ENCODE data around the gene ZIC5. TPM values are rescaled to one million over a fixed set of nuclear protein-coding genes. Genes with fewer than 3 reads are reported as not detected.
"Not testable (repeated sequence)": the region's sequence is repeated elsewhere in the genome, so short reads cannot be mapped to it uniquely, and the experiment has no call there.

Gene ZIC5
- total RNA-seq, 1 experiment from 2014 or later: 0.07 TPM

DNA sequence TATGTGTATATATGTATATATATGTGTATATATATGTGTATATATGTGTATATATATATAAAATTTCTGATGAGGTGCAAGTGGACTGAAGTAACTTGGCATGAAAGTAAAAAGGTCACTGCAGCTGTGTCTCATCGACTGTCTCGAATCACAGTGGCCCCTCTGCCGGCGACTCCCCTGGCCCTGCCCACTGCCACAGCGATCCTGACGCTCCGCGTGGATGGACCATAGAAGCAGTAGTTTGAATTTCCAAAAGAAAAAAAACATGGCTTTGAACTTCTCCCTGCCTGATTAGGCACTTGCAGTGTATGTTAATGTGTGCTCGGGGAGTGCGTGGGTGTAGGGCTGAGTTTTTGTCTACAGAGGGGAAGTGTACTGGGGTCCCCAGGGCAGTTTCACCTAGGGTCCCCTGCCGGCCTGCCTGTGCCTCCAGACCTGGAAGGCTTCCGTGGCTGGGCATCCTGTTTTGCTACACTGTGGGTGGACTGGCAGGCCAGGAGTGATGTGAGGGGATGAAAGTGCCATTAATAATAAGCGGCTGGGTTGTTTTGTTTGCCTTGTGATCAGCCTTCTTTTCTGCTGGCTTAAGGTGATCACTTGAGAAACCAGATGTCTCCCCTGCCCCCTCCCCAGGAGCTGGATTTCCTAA lies 10.8 kb downstream of the ZIC5 start:
- no peak for DNase-seq (ENCODE audit: low read depth)

DNA sequence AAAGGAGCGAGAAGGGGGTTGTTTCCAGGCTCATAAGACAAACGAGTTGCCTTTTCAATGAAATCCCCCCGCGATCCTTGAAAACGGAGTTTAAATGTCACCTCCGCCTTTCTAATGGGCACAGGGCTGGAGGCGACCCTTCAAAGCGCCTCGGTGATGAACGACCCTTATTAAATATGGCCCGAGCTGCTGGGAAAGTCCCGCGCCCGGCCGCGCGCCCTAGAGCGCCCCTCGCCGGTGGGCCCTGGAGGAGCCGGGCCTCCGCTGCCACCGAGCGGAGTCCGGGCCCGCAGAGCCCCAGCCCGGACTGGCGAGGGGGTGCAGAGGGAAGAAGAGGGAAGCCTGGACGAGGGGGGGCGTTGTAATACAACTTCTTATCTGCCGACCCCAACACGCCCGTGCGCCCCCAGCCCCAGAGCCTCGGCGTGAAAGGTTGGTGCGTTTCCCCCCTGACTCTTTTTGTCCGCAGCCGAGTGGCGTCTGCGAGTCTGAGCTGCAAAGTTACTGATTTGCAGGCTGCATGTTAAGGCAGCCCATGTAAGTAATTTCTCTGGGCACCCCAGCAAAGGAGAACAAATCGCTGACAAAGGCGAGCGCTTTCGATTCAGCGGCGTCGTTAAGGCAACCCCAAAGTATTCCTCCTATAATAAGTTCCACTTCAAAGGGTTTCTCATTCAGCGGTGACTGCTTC lies 11.9 kb downstream of the ZIC5 start:
- peak; percentile 50 for DNase-seq (ENCODE audit: low read depth)

DNA sequence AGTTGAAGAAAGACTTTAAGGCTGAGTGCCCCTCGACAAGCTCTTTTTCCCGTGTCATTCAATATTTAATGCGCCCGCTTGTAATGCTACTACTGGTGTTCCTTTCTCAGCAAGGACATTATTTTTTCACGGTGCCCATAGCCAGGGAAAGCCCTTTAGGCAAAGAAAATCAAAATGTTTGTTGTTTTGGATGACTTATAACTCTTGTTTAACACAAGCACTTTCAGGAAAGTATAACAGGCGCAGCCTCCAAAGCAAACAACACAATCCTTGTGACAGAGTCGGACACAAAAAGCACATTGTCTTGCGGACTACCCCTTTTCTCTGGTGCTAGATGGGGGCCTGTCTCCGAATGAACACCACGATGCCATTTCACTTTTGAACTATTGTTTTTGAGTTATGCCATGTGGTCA lies 12.4 kb downstream of the ZIC5 start:
- no peak for DNase-seq (ENCODE audit: low read depth)

DNA sequence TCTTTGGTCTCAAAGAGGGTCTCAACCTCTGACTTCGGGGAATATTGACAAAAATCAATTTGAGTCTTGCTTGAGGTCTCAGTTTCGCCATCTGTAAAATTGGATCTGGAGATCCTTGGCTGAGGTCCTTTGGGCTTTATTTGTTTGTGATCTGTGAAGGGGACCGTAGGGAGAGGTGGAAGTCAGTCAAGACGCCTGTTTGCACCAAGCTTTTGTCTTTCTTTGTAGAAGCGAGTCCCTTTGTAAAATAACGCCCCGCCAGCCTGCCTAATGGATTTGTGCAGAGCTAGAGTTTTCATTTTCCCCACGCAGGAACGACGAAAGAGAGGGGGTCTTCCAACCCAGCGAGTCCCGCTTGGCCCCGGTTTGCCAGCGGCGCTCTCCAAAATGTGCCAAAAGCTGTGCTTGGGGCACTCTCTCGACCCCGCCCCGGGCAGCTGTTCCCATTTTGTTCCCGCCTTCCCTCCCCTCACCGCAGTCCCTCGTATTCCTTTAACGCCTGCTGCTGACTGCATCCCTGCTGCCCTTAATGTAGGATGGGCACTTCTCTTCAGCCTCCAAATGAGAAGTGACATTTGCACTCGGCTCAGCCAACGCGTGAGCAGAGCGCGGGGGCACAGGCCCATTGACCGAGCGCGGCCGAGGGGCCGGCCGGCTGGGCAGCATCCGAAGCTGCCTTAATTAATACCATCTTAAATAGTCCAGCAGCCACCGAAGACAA lies 13.0 kb downstream of the ZIC5 start:
- no peak for DNase-seq (ENCODE audit: low read depth)

DNA sequence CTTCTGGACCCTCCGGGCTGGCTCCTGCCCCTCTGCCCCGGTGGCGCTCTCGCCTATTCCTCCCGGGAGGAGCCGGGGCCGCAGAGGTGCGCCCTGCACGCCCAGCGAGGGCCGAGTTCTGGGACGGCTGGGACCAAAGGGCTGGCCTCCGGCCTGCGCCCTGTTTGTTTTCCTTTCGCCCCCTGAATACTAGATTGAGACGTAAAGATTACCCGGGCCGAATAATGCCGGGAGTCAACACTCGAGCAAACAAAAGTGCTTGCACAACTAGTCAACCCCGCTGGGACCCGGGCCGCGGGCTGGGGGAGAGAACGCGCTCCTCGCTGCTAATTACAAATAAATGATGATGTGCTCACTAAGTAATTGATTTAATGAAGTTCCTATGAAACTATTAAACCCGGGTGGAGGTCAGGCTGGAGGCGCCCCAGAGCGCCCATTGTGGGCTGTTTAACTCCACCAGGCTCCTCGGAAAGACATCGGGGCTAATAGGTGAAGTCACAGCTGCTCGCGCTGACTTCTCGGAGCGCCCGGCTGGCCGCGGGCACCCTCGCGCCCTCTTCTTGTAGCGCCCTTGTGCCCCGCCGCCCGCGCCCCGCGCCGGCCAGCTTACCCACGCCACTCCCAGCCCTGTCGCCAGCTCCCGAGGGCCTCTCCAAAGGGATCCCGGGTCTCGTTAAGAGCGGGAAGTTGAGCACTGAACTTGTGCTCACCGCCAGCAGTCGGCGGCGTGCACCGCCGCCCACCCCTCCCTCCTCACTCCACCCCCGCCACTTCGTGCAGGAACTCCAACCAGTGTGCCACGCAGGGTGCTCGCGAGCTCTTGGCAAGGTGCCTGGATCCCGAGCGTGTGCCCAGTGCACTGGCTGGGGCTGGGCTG lies 14.9 kb downstream of the ZIC5 start:
- no peak for DNase-seq (ENCODE audit: low read depth)

DNA sequence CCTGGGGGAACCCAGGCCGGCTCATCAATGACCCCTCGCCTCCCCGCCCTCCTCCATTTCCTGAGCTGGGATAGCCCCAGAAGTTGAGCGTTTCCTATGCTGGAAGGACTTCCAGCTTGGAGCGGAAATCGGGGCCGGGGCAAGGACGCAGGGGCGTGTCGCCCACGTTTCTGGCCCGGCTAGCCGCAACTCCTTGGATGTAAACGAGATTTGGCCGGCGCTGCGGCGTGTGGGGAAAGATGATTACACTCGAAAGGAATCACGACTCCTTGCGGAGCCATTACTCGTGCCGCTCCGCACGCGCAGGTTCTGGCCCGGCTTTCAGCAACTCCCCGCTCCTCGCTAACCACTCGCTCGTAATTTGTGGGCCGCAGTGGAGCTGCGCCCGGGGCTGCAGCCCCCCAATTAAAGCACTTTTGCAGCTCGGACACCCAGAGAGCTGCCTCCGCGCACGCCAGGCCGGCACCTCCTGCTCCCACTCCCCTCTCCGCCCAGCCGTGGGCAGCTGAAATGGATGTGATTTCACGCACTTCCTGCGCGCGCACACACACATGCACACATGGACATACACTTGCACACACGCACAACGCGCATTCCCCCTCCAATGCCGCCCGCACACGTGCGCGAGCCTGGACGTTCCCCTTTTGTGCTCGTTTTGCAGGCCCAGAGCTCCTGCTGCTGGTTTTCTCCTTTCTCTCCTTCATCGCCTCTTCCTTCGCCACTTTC lies 15.7 kb downstream of the ZIC5 start:
- peak; percentile 39 for DNase-seq (ENCODE audit: low read depth)

DNA sequence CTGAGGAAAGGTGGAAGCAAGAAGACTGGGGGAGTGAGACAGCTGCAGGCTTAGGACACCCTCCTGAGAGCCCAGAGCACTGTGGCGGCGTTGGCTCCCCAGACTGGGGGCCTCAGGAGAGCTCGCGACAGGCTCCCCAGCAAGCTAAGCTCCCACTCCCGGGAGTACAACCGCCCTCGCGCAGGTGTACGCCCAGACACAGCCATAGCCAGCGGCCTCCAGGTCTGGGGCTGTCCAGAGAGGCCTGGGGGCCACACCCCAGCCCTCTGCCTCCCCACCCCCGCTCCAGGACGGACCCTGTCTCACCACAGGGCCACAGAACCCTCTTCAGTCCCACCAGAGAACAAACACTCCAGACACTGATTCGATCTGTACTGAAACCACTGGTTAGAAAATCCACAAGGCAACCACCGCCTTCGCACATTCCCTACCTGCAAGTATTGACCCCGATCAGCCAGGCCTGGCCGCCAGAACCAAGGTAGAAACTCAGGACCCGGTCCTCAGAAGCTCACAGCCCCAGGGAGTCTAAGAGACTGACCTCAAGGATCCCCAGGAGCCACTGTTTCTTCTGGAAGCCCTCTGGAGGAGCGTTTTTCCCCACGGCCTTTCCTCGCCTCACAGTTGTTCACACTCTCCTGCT lies 16.3 kb downstream of the ZIC5 start:
- no peak for DNase-seq (ENCODE audit: low read depth)

DNA sequence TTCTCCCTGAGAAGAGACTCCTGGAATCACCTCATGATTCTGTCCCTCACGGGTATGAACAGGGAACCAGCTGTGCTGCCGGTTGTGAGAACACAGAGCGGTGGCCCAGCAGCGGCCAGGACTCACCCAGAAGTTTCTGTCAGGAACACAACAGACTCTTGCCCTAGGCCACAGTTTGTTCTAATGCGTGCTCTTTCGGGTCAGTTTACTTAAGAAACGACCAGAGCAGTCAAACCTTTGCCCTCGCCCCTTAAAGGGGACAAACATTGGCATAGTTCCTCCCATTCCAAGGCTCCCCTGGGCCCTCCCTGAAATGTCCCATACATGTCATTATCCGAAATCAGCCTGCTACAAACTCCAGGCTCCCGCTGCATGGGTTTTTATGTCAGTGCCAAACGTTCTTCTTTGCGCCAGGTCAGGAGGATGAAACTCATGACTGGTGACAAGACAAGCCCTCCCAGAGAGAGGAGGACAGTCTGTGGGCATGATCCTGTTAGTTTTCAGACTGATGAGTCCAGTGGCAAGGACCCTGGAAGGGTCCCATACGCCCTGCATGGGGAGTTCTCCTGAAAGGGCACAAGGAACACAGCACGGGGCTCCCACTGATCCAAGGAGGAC lies 18.3 kb downstream of the ZIC5 start:
- no peak for DNase-seq (ENCODE audit: low read depth)

DNA sequence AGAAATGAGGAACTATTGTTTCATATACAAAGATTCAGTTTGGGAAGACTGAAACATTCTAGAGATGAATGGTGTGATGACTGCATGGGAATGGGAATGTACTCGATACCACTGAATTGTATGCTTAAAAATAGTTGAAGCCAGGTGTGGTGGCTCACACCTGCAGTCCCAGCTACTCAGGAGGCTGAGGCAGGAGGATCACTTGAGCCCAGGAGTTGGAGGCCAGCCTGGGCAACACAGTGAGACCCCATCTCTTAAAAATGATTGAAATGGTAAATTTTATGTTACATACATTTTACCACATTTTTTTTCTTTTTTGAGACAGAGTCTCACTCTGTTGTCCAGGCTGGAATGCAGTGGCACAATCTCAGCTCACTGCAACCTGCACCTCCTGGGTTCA lies 19.9 kb downstream of the ZIC5 start:
- not testable (repeated sequence) for DNase-seq (ENCODE audit: low read depth)

DNA sequence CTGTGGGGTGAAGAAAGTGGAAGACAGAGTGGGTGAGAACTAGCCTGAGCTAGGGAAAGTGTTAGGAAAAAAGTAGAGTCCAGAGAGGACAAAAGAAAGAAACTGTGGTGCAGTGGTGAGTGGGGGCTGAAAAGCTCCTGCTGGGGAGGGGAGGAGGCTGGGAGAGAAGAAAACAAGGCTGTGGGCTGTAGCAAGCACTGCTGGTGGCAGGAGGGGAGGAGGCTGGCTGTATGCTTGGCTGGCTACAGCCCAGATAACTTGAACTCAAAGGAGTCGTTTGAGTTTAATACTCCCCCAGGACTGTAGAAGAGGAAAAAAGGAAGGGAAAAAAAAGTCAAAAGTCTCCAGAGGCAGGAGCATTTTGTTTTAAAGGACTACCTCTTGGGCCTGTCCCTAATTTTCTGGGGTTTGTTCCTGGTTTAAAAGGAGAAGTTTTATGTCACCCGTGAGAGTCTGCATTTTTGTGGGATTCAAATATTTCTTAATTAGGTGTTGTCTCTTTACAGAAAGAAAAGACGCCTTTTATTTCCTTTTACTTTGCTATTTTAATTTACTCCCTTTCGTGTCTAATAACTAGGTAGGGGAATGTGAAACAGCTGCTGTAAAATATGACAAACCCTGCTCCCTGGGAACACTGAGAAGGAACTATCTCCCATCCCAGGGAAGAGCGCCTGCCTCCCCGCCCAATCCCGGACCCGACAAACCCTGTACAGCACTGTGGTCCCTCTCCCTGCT lies 21.7 kb downstream of the ZIC5 start:
- no peak for DNase-seq (ENCODE audit: low read depth)

DNA sequence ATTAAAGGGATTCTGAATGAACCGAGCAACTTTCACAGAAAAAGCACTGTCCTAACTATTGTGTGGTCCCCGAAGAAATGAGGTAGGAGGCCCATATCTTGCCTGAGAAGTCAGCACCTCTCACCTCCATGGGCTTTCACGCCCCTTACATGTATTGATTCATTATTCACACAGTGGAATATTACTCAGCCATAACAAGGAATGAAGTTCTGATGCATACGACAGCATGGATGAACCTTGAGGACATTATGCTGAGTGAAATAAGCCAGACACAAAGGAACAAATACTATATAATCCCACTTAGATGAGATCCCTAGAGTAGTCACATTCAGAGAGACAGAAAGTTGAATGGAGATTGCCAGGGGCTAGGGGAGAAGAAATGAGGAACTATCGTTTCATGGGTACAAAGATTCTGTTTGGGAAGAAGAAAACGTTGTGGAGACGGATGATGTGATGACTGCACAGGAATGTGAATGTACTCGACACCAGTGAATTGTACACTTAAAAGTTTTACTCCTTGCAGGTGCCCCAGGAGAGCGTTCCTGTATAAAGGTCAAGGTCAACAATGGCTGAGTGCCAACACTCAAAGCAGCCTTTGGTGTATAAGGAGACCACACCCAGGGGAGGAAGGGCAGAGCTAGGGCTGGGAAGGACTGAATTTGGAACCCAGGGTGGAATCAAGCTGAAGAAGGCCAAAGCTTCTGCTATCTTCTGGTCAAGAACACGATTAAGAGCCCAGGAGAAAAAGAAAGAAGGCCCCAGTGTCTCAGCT lies 22.5 kb downstream of the ZIC5 start:
- no peak for DNase-seq (ENCODE audit: low read depth)

DNA sequence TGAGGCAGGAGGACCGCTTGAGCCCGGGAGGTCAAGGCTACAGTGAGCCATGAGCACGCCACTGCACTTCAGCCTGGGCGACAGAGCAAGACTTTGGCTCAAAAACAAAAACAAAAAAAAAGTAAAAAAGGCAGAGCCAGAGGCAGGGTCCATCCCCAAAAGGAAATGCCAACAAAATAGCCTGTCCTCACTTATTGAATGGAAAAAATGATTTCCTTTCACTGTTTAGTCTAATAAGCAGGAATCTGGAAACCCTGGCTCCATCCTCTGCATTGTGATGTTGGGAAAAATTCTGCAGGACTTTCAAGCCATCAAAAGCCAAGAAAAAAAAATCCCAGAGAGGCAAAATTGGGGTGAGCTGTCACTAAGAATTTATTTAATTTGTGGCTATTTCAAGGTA lies 23.2 kb downstream of the ZIC5 start:
- no peak for DNase-seq (ENCODE audit: low read depth)

DNA sequence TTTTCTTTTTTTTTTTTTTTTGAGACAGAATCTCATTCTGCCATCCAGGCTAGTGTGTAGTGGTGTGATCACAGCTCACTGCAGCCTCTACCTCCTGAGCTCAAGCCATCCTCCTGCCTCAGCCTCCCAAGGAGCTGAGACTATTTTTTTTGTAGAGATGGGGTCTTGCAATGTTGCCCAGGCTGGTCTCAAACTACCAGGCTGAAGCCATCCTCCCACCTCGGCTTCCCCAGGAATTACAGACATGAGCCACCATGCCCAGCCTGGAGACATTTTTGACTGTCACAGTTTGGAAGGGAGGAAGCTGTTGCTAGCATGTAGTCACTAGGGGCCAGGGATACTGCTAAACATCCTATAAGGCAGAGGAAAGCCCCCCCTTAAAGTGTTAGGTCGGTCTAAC lies 23.9 kb downstream of the ZIC5 start:
- DNase-seq (ENCODE audit: low read depth): no peak

DNA sequence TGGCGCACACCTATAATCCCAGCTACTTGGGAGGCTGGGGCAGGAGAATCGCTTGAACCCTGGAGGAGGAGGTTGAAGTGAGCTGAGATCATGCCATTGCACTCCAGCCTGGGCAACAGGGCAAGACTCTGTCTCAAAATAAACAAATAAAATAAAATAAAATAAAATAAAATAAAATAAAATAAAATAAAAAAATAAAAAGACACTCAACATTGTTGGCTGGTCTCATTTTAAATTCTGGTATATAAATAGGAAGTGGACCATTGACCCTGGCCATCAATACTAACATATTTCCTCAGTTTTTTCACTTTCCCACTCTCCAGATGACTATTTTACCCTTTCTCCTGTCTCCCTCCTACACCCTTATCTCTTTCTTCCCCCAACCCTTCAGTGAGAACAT lies 26.1 kb downstream of the ZIC5 start:
- DNase-seq (ENCODE audit: low read depth): not testable (repeated sequence)

DNA sequence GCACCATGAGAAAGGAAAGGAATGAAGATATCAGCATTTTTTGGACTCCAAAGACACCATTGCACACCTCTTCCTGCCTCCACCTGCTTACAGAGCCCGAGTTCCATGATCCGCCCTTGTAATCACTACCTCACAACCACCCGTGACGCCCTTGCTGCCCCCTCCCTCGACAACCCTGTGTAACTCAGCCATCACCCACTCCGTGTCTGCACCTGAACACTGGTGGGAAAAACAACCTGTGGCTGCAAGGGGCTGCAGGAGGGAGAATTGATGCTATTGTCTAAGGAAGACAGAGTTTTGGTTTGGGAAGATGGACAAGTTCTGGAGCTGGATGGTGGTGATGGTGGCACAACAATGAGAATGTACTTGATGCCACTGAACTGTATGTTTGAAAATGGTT lies 27.0 kb downstream of the ZIC5 start:
- DNase-seq (ENCODE audit: low read depth): no peak

DNA sequence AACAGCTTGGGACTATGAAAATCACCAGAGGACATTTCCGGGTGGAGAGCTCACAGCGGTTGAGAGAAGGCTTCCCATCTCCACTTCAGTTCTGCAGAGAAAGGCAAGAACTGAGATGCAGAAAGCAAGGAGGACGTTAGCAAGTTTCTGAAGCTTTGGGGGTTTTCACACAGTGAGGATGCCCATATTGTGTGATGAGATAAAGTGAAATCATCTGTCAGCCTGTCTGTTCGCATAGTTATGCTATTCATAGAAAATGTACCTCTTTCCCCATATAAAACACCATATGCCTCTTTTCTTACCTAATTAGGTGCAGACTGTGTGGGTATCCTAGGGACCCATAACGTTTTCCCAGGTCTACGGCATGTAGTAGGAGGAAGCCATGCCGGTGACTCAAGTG lies 27.5 kb downstream of the ZIC5 start:
- DNase-seq (ENCODE audit: low read depth): no peak

DNA sequence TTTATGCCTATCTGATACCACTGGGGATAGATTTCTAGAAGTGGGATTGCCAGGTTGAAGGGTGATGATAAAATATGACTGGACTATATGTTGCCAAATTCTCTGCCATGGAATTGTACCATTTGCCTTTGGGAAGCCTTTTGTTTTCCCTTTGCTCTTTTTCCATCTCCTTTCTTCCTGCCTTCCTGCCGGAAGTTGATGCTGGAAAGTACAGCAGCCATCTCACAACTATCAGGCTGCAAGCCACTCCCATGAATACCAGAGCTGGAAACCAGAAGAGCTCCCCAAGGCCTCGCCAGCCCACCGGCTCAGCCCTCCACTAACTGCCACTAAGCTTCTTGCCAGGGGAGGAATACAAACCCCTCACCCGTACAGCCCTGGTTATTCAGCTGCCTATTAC lies 29.7 kb downstream of the ZIC5 start:
- no peak for DNase-seq (ENCODE audit: low read depth)

DNA sequence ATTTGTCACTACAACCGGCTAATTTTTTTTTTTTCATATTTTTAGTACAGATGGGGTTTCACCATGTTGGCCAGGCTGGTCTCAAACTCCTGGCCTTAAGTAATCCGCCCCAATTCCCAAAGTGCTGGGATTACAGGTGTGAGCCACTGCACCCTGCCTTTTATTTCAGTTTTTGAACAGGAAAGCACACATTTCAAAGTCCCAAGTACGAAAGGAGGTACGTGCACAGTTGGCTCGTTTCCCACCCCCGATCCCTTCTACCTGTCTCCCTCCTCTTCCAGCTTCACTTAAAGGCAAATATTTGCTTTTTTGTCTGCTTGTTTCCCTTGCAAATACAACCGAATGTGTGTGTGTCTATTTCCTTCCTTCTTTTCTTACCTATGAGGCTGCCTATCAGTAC lies 30.5 kb downstream of the ZIC5 start:
- no peak for DNase-seq (ENCODE audit: low read depth)

DNA sequence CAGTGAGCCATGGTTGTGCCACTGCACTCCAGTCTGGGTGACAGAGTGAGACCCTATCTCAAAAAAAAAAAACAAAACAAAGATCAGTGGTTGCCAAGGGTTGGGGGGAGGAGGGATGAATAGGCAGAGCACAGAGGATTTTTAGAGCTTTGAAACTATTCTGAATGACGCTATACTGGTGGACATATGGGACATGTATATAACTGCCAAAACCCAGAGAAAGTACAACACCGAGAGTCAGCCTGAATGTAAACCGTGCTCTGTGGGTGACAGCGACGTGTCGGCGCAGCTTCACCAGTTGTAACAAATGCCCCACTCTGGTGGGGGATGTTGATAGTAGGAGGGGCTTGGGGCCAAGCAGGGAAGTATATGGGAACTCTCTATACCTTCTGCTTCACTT lies 32.9 kb downstream of the ZIC5 start:
- no peak for DNase-seq (ENCODE audit: low read depth)

Data from M059J (cell line).